ENCODE results near the gene SAMD1.

The SAMD1 gene

DNA sequence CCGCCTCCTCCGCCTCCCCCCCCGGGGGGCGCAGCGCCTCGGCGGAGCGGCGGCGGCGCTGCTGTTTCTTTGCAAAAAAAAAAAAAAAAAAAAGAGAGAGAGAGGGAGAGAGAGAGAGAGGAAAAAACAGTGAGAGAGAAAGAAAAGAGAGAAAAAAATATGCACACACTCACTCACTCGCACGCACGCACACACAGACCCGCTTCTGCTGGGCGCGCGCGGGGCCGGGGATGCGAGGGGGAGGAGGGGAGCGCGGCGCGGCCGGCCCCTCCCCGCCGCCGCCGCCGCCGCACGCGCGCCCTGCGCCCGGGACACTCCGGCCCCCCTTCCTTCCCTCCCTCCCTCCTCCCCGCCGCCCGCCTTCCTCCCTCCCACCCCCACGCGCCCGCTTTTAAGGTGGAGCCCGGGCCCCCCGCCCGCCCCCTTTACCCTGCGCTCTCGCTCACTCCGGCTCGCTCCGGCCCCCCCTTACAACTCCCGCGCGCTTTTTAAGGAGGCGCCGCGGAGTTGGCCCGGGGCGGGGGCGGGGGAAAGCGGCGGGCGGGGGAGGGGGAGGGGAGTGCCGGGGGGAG lies at the start of gene SAMD1:
Gene SAMD1, minus strand, starts transcription at position 243 of the 572 bp plus-strand sequence.
- peak; percentile 49 for DNase-seq

DNA sequence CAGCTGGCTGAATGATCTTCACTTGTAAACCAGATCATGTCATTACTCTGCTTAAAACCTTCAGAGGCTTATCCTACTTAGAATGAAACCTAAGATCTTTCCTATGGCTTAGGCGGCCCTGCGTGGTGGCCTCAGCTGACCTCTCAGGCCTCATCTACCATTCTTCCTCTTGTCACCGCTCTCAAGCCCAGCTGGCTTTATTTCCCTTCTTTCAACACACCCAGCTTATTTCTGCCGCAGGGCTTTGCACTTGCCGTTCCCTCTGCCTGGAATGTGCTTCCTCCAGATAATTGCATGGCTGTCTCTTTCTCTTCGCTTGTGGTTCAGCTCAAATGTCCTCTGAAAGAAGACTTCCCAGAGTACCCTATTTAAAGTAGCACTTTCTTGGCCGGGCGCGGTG lies 49.4 kb upstream of the SAMD1 start:
- DNase-seq, result peak; percentile 85

DNA sequence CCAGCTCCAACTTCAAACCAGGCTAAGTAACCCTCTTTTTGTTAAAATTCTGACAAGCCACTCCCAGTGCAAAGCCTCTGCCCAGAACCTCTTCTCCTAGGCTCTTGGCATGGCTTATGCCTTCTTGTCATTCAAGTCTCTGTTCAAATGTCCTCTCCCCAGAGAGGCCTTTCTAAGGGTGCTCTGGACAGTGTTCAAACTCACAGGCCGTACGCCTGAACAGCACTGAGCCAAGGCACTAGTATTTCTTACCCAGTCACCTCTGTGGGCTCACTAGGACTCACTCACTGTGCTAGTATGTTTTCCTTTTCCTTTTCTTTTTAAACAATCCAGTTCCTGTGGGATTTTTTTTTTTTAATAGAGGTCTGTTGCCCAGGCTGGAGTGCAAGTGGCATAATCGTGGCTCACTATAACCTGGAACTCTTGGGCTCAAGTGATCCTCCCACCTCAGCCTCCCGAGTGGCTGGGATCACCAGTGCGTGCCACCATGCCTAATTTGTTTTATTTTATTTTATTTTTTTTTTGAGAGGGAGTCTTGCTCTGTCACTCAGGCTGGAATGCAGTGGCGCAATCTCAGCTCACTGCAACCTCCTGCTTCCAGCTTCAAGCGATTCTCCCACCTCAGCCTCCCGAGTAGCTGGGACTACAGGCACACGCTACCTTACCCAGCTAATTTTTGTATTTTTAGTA lies 48.2 kb upstream of the SAMD1 start:
- no peak for DNase-seq

DNA sequence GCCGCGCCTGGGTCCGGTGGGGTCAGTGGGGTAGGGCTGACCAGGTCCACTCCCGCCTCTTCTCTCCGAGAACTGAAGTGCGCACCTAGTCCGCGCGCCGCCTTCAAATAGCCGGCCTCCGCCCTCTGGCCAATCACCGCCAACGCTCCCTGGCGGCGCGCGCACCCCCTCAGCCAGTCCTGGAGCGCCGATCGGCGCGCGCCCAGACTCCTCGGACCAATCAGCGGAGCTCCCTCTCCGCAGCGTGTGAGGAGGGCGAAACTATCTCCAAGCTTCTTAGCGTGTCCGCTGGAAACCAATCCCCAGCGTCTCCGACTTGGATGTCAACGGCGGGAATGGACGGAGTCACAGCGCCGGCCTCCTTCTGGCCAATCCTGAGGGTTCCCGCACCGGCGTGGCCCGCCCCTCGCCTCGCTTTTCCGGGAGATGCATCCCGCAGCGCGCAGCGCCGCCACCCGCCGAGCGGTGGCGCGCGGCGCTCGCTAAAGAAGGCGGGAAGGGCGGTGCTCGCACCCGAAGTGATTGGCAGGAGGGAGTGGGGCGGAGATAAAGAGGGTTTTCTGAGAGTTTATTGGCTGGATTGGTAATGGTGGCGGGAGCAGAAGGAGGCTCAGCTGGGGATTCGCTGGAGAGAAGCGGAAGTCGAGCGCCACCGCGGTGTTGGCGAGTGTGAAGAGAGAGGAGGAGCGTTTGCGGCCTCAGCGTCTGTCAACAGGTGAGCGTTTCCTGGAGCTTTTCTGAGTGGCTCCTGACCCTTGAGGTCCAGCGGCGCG lies 46.1 kb upstream of the SAMD1 start, which contains the start of gene ASF1B:
Gene ASF1B, minus strand, starts transcription at position 81 of the 773 bp plus-strand sequence. CDS start 133 bp downstream, outside the sequence.
- peak; percentile 100 for DNase-seq

DNA sequence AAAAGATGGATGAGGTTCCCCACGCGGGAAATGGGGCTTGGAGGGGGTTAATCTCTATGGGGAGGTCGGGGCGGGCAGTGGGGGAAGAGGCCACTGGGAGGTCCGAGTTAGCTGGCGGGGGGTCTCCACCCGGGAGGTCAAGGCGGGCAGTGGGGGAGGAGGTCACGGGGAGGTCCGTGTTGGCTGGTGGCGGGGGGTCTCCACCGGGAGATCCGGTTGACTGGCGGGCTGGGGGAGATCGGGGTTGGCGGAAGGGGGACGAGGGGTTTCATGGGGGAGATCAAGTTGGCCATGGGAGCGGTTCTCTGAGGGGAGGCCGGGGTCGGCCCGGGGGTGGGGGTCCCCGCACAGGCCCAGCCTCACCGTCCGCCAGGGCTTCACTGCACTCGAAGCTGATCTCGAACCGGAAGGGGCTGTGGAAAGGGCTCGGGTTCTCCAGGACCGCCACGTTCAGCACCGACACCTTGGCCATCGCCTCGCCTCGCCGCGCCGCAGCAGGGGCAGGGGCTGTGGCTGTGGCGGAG lies 45.5 kb upstream of the SAMD1 start:
- no peak for DNase-seq

DNA sequence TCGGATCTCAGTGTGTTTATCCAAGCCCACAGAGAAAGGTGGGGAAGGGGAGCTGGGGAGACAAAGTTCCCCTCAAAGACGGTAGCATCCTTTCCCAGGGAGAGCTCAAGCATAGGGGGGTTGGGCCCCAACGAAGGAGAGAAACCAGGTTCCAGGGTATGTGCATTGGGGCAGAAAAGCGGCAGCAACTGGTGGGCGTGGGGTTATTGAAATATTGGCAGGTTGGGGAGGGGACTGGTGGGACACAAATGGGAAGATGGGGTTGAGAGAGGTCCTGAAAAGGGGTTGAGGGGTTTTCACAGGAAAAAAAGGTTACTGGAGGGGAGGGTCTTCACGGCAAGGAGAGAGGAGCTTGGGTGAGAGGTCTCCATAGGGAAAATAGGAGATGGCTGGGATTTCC lies 44.8 kb upstream of the SAMD1 start:
- DNase-seq, result no peak

DNA sequence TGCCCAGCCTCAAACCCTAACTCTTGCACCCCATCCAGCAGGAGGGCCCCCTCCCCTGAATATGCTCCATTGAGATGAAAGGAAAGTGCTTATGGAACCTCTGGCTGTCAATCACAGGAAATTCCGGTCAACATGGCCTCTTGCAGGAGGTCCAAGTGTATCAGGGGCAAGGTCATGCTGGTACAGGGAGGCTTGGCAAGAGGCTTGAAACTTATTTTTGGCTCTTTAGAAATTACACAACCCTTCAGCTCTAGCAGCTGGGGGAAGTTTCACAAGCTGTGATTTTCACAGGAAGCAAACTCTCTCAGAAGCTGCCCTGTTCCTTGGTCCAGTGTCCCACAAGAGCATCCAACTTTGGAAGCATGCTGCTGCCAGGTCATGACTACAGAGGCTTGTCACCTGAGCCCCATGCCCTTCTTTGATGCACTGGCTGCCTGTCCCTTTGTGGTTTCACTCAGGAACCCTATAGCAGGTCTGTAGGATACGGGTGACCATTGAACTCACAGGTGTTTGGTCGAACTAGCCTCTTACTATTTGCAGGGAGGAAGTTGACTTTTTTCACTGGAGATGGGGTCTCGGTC lies 37.5 kb upstream of the SAMD1 start:
- peak; percentile 63 for DNase-seq

DNA sequence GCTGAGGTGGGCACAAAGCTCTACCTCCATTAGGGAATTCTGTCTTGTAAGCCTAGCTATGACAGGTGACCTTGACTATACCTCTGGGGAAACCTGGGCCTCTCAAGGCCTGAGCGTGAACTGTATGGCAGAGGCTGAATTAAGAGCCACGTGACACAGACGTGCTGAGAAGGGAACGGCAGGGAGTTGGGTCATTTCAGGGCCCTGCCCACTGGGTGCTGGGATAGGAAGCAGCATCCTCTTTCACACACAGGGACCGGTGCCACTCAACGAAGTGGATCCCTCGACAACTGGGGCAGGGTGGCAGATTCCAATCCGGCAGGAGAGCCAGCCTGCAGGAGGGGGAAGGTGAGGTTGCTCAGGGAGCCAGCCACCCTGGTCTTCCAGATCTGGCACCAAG lies 36.6 kb upstream of the SAMD1 start:
- DNase-seq, result no peak

DNA sequence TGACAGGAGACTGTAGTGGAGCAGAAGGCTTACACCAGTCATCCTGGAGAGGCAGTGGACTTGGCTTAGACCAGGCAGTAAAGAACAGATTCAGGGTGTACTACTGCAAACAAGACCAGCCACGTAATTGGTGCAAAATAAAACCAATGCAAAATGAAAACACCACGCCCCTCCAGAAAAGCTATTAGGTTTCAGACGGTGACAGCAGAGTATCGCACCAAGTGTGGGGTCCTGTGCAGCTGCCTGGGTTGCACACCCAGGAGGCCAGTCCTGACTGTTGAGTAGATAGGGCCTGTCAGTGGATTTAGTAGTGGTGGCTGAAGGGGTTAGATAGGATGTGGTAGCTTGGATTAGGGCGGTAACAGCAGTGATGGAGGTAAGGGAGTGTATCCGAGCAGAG lies 32.4 kb upstream of the SAMD1 start:
- DNase-seq, result no peak

DNA sequence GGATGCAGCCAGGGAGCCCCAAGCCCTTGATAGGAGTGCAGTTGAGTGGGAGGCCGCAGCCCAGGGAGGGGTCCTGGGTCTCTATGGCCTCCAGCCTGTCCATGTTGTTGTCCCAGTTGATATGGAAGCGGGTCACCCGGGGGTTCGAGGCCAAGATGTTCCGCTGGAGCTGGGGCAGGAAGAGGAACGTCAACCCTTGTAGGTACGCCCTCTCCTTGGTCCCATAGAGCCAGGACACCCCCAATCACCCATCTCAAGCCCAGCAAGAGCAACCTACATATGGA lies 29.9 kb upstream of the SAMD1 start:
- DNase-seq, result no peak

DNA sequence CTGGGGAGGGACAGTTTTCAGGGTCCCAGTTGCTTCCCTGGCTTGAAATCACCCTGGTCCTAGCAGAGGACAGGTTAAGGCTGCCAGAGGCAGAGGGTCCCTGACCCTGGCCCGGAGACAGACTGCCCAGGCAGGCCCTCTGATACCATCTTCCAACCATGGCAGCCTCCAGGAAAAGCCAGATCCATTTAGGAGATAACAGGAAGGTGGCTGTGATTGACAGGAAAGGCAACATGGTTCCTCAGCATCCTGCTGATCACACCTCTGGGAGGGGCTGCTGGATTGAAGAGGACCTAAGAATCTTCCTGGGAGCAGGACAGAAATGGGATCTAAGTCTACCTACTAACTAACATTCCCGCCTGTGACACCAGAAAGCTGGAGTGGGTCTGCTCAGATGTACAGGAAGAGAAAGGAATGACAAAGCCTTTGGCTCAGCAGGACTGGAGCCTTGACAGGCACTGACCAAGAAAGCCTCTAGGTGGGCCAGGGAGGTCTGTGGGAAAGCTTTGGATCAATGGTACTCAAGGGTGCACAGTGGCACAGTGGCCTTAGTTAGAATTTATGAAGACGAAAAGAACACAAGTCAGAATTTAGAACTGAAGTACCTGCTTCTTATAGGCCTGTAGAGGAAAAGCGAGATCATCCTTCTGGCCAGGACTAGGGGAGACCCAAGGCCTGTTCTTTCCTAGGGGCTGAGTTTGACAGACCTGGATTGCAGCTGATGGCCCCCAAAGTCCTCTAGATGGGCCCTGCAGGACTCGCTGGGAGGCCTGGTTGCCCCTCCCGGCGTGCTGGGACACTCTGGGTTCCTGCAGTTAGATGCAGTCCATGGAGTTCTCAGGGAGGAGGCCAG lies 29.3 kb upstream of the SAMD1 start:
- no peak for DNase-seq

DNA sequence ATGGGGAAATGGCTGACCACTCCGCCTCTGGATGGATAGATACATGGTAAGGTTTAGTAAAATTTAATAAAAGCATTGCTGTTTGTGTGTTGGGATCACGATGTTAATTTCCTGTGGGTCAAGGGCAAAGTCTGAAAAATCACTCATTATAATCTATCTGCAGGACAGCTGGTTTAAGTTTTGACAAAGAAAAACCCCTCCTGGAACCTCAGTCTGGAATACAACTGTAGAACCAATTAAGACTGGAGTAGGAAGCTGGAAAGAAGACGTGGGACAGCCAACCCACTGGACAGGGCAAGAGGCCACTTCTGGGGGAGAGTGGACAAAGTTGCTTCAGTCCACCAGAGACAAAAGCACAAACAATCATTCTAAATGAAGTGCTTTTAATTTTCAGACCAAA lies 28.6 kb upstream of the SAMD1 start:
- no peak for DNase-seq

DNA sequence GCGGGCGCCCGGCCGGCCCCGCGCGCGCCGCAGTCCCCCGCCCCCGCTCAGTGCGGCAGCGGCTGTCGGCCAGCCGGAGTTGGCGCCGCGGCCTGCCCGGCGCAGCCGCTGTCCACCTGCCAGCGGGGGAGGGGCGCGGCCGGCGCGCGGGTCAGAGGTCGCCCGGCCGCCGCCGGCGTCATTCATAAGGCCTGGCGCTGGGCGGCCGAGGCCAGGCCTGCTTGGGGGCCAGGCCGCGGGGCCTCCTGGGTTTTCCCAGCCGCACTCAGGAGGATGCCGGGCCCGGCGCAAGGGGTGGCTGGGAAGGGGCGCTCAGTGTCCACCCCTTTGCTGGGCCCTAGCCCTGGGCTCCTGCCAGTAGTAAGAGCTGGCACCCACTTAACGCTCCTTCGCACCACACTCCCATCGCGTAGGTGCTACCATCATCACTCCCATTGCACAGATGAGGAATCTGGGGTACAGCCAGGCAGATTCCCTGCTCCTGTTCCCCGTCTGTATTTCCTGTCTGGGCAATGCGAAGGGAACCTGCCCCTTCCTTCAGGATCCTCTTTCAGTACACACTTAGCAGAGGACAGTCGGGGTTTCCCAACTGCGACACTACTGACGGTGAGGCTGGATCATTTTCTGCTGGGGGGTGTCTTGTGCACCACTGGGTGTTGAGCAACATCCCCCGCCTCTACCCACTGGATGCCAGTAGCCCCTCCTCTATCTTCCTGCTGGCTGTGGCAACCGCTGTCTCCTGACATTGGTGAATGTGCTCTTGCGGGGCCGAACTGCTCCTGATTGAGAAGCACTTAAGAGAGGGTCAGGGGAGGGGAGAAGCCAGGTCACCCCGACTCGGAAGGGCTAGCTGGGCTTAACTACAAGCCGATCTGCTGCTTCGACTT lies 27.9 kb upstream of the SAMD1 start:
- peak; percentile 94 for DNase-seq

DNA sequence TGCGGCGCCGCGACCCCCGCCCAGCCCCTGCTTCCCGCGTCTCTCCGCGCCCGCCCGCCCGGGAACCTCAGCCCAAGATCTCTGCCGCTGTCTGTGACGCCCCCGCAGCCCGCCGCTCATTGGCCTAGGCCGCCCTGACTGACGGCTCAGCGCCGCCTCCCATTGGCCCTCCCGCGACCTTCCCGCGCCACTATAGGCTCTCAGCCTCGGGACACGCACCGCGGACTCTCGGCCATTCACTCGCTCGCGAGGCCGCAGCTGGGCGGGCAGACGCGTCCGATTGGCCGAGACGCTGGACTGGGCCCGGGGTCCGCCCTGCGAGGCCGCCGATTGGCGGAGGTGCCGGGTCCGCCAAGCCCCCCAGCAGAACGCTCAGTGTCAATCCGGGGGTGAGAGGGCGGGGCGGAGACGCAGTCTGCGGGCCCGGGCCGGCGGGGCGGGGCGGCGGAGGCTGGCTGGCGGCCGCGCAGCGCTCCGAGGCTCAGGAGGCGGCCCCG lies 27.2 kb upstream of the SAMD1 start, which contains the start of gene PRKACA:
Gene PRKACA, minus strand, starts transcription at position 95 of the 497 bp plus-strand sequence. CDS start 215 bp downstream, outside the sequence.
- peak; percentile 93 for DNase-seq

DNA sequence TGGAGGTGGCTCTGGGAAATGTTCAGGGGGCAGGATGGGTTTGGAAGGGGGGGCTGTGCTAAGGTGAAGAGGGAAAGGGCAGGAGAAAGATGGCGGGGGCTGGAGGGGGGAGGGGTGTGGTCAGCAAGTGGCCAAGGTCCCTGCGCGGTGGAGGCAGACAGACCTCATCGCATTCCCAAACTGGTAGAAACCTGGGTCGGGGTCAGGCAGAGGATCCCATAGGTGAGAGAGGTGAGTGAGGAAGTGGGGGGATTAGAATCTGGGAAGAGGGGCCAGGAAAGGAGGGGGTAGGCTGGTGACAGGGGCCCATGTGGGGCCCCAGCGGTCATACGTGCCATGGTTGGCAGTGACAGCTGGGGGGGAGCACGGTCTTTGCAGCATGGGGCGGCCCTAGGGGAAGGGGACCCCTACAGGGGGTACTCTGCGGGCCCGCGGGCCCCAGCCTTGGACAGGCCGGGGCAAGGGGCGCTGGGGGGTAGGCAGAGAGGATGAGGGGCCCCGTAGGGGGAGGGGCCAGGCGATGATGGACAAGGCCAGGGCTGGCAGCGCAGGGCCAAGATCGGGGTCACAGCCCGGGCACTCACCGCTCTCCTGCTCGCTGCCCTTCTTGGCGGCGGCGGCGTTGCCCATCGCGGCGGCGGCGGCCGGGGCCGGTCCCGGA lies 26.5 kb upstream of the SAMD1 start:
- DNase-seq, result no peak

DNA sequence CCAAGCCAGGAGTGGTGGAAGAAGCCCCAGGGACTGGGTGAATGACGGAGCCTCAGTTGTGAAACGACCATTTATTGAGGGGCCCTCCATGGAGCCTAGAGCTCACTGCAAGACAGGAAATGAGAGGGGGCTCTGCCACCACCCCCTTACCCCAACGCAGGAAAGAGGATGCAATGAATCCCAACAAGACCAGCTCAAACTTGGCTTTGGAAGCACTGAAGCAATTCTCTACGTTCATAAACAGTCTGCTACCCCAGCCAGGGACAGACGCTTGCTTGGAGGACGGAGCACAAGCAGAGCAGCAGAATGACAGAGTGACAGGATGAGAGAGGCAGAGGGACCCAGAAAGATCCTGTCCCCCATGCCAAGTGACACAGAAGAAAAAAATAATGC lies 26.0 kb upstream of the SAMD1 start:
- no peak for DNase-seq

DNA sequence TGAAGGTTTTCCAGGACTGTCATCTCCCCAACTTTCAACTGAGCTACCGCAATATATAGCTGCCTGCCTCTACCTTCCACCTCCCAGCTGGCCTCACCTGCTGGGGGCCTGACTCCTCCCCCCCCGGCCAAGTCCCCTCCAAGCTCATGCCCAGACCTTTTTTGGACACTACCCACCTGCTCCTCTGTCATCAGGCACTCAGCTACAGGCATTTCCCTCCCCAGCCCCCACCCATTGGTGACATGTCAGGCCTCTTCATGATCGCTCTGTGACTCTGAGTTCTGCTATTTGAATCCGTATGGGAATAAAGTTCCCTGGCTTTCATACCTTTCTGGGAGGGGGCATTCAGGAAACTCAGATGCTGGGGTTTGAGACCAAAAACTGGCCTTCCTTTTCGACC lies 25.2 kb upstream of the SAMD1 start:
- DNase-seq, result no peak

DNA sequence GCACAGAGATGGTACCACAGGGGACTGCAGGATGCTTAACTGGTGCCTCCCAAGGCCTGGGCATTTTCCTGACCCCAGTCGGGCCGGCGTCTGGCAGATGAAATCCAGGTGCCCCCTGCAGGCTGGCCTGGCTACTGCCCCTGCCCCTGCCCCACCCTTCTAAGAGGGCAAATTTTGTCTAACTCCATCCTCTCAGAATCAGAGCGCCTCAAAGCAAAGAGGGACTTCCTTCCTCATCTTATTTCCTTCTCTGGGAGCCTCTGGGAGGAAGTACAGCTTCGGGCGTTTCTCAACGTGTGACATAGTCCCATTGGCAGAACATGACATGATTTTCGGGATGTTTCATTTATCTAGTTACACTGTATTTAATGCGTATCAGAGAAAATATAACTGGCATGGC lies 24.3 kb upstream of the SAMD1 start:
- DNase-seq, result peak; percentile 42

DNA sequence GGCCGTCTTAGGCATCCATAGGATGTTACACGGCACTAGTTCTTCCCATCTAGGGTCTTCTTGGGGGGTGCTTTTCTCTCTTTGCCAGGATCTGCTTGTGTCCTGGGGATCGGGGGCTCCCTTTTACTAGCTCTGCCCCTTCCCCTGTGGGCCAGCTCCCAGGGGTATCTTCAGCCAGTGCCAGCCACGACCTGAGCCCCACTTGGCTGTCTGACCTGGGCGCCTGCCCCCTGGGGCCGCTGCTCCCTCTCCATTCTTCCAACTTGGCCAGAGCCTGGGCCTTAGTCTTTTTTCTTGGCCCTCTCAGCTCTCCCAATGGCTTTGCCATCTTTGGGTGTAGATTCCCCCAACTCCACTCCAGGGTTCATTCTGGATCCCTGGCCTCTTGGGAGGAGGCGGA lies 23.9 kb upstream of the SAMD1 start:
- no peak for DNase-seq

DNA sequence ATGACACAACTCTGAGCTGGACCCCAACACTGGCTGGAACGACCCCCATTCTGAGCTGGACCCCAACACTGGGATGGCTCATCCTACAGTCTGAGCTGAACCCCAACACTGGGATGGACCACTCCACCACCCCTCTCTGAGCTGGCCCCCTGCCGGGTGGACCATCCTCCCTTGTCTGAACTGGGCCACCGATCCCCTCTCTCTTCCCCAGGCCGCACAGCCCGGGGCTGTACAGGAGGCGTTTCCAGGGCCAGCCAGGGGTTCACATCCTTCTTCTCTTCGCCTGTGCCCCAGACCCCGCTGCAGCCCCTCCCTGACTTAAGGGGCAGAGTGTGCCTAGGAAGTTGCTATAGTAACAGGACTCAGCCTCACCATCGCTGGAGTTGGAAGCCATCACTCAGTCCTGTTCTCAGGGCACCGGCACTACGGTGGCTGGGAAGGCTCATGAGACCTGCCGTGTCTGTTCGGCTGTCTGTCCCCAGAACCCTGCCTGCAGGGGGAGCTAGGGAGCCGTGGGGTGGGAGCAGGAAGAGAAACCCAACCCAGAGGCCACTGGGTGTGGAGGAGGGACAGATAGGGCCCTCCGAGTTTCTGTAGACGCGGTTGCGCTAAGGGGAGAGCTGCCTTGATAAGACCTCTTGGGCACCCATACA lies 23.3 kb upstream of the SAMD1 start:
- DNase-seq, result no peak

Data from GF-D8 (cell line).